GM18951 (cell line): ENCODE measurements around the gene RASL12.
"Not testable (repeated sequence)": the region's sequence is repeated elsewhere in the genome, so short reads cannot be mapped to it uniquely, and the experiment has no call there.

Source experiments
- POLR2A ChIP-seq: IDR thresholded peaks from 4 replicates; pipeline ENCODE4 v1.6.1; 2011; ENCODE audit warnings: mild to moderate bottlenecking; ENCODE audit not compliant: insufficient read length, insufficient read depth; ENCODE audit errors: extremely low read depth
- in situ Hi-C: fragments of 300-500 bp; cut with MboI; formaldehyde crosslinking; loops from one replicate; pipeline ENCODE4 v1.12.0; 2022; ENCODE audit warnings: low sequenced_read_pairs, mixed read lengths, inconsistent platforms; ENCODE audit not compliant: unreplicated experiment

The RASL12 gene

DNA sequence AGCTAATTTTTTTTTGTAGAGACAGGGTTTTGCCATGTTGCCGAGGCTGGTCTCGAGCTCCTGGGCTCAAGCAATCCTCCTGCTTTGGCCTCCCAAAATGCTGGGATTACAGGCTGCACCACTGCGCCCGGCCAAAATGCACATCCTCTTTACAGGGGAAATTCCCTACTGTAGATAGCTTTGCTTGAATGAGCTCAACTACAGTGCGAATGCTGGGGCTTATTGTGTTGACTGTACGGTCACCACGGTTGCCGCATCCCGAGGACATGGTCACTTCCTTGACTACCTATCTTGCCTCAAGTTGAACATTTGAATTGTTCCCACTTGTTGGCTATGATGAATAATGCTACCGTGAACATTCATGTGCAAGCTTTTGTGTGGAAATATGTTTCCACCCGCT, 33.1 kb downstream of the RASL12 start:
- TF ChIP-seq POLR2A: no peak
- in situ Hi-C loops: loop anchor here (25.0 kb wide), 1 partner anchor 253 kb away; the partner anchor contains the start of genes PARP16 and RNU5A-1

DNA sequence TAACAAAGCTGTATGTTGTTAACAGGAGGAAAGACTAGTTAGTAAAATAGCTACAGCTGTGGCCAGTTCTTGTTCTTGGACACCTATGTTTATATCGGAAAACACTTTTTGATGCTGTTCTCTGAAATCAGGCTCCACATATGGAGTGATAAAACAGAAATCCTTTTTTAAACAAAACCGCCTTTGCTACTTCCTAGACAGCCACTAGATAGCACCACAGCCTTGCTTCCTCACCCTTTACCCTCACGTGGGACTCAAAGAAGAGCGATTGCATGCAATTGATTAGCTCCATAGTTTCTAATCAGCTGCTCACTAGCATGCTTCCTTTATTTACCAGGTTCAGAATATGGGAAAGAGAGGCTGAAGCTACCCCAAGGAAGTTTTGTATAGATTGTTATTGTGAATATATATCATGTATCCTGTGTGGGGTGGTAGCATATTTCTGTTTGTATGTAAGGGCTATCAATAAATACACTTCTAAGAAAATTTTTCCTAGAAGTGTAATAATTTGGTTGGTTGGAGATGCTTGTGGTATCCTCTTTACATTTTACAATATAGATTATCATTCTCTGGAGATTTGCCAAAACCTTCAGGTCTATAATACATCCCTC, 34.0 kb downstream of the RASL12 start:
- in situ Hi-C loops: loop anchor here (25.0 kb wide), 1 partner anchor 254 kb away; the partner anchor contains the start of genes PARP16 and RNU5A-1
- no peak for TF ChIP-seq POLR2A

DNA sequence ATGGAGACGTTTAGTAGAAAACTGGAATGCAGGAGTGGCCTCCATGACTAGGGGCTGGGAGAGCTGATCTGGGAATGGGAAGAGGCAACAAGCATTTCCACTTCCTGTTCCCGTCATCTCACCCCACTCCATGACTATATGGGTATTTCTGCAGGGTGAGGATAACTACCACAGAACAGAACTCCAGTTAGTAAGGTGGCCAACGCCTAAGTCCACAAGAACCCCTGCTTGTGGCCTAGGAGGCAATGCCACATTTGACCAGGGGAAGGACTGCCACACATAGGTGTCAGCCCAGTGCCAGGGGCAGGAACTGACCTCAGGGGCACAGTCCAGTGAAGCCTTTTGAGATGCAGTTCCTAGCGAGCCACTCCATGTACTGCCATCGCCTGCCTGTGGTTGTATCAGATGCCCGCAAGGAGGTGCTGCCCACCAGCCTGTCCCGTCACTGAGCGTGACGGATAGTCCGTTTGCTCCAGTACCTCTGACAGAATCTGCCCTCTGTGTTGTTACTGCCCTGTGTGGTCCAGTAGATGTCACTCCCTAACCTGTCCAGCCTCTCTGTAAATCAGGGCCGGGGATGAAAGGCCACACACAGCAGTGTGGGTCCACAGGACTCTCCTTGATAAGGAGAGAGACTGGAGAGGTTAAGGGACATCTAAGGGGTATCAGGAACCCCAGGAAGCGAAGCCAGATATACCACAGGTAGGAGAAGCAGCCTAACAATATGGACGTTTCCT, 34.8 kb downstream of the RASL12 start:
- in situ Hi-C loops: loop anchor here (25.0 kb wide), 1 partner anchor 254 kb away; the partner anchor contains the start of genes PARP16 and RNU5A-1

DNA sequence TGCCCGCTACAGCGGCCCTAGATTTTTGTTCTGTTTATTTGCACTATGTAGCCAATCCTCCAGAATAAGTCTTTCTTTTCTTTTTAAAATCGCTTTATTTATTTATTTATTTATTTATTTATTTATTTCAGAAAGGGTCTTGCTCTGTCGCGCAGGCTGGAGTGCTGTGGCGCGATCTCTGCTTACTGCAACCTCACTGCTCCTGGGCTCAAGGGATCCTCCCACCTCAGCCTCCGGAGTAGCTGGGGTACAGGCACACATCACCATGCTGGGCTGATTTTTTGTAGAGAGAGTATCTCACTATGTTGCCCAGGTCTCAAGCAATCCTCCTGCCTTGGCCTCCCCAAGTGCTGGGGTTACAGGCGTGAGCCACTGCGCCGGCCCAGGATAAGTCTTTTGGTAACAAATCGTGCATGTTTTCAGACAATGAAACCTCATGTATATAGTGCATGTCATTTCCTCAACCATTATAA, 38.0 kb downstream of the RASL12 start:
- TF ChIP-seq POLR2A: no peak
- in situ Hi-C loops: loop anchor here (25.0 kb wide), 1 partner anchor 258 kb away; the partner anchor contains the start of genes PARP16 and RNU5A-1

More for the DNA sequence above, 34.8 kb downstream of the RASL12 start:
- no peak for TF ChIP-seq POLR2A

DNA sequence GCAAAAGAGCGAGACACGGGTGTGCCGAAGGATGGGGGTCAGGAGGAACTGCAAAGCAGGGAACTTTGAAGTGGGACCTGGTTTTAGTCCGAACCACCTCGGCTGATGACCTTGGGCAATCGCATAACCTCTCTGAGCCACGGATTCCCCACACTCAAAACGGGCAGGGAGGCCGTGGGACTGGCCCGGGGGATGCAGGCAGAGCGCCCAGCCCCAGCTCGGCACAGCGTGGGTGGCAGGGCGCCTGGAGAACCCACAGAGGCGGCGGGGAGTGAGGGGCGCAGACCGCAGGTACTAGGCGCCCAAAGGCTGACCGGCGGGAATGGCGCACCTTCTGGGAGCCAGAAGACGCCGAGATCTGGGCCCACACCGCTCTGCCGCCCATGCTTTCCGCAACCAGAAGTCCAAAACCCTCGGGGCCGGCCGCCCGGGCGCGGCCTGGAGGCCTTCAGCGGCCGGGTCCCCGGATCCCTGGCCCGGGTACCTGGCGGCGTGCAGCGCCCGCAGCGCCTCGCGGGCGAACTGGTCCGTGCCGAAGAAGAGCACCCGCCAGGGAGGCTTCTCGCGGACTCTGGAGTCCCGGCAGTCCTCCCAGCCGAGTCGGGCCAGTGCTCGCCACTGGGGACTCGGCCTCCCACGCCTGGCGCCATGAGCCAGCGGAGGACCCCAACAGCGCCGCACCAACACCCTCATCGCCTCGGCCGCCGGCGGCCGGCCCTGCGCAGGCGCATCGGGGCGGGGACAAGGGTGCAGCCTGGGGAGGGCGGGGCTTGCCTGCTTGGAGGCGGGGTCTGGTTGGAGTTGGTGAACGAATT, 38.7 kb downstream of the RASL12 start, which contains the start of gene MTFMT:
Gene MTFMT, minus strand, starts transcription at position 719 of the 815 bp plus-strand sequence. Its CDS starts 26 bp downstream, at position 693.
- peak; percentile 97 for TF ChIP-seq POLR2A
- in situ Hi-C loops: loop anchor here (25.0 kb wide), 1 partner anchor 258 kb away; the partner anchor contains the start of genes PARP16 and RNU5A-1

DNA sequence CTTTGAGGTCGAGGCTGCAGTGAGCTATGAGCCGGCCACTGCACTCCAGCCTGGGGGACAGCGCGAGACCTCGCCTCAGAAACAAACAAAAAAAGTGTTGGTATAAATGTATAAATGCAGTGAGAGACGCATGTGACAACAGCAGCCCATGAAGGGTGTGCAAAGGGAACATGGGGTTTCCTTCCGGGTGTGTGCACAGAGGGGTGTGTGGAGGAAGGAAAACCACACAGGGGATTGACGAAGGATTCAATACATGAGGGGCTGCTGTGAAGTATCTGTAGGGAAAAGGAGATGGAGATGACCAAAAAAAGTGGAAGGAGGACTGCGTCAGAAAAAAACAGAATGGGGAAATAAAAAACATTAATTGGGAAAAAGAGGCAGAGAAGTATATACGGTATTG, 39.5 kb downstream of the RASL12 start:
- in situ Hi-C loops: loop anchor here (25.0 kb wide), 1 partner anchor 259 kb away; the partner anchor contains the start of genes PARP16 and RNU5A-1
- no peak for TF ChIP-seq POLR2A

DNA sequence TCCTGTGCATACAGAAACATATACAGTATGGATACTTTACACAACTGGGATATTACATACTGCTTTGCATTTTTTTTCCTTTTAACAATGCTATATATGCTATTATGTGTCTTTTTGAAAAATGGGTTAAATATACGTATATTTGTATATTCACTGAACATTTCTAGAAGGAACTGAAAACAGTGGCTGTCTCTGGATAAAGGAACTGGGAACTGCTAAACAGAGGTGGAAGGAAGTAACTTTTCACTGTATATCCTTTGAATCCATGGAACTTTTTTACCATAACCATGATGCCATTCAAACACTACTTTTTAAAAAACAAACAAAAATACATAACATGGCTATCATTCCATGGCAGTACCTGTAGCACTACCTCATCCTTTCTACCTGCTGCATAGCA, 40.2 kb downstream of the RASL12 start:
- TF ChIP-seq POLR2A: no peak
- in situ Hi-C loops: loop anchor here (25.0 kb wide), 1 partner anchor 260 kb away; the partner anchor contains the start of genes PARP16 and RNU5A-1

DNA sequence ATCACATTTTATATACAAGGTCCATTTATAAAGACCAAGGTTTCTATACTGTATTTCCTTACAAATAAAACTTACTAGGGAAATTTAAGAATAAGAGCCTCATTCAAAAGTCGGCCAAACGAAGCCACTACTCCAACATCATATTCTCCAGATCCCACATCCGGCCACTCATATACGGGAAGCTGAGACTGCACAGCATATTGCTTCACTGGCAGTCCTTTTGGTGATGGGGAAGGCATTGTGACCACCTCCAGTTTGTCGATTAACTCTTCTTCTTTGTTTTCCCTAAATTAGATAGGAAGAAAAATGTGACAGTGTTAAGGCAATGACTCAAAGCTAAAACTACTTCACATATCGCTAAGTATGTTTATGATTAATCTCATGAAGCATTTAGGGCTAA, 41.0 kb downstream of the RASL12 start:
- in situ Hi-C loops: loop anchor here (25.0 kb wide), 1 partner anchor 261 kb away; the partner anchor contains the start of genes PARP16 and RNU5A-1
- no peak for TF ChIP-seq POLR2A

DNA sequence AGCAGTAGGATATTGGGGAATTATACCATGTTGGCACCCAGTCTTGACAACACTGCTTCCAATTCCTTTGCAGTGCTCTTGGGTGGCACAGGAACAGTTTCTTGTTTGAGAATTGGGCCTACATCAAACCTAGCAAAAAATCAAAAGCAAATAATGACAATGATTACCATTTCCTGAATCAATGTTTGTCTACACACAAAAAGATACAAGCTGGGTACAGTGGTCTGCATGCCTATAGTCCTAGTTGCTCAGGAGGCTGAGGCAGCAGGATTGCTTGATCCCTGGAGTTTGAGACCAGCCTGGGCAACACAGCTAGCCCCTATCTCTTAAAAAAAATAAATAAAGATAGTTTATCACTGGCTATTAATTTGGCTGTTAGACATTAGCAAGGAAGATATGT, 46.3 kb downstream of the RASL12 start:
- in situ Hi-C loops: no loop called here
- no peak for TF ChIP-seq POLR2A

DNA sequence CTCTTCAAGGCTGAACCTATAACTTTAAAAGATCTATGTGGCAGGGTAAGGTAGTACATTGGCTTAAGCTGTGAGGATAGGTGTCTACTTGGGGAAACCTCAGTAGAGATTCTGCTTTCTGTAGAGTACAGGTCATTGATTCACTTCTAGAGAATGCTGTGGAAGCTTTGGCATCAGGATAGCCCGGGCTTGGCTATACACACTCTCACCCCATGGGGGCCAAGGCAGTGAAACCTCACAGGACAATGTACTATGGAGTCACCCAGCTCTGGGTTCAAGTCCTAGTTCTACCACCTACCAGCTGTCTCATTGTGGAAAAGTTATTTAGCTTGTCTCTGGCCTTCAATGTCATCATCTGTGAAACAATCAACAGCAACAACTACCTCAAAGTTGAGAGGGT, 47.4 kb downstream of the RASL12 start:
- no peak for TF ChIP-seq POLR2A
- in situ Hi-C loops: no loop called here

DNA sequence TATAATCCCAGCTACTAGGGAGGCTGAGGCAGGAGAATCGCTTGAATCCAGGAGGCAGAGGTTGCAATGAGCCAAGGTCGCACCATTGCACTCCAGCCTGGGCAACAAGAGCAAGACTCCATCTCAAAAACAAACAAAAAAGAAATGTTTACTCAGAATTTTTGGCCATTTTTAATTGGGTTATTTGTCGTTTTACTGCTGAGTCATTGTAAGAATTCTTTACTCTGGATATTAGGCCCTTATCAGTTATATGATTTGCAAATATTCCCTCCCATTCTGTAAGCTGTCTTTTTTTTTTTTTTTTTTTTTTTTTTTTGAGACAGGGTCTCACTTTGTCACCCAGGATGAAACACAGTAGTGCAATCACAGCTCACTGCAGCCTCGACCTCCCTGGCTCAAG, 56.6 kb downstream of the RASL12 start:
- in situ Hi-C loops: not testable (repeated sequence)

DNA sequence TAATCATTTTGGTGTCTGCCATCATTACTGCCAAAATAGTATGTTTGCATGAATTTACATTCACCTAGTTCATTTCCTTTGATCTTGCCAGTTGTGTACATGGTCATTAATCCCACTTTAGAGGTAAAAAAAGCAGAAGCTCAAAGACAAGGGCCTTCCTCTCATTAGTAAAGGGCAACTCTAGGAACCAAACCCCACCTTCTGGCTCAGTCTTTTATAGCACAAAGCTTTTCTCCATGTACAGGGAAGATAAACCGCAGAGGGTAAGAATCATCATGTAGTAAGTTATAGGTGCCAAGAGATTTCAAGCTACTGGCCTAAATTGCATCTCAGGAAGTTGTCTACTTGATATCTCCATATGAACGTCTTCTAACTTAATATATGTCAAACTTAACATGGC, 58.8 kb downstream of the RASL12 start:
- in situ Hi-C loops: no loop called here
- no peak for TF ChIP-seq POLR2A

DNA sequence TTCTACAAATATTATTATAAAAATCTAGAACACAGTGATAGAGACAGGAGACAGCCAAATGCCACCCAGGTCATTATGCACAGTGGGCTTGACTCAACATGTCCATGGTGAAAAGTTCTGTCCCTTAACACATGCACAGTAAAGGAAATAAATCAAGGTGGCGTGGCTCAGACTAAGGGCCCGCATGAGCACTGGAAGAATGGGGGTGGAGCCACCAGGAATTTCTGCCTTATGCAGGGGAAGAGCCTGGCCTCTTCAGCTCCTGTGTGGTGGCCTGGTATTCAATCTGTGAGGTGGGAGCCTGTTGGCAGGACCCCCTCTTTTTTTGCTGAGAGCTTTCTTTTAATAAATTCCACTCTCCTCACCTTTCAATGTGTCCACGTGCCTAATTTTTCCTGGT, 60.9 kb downstream of the RASL12 start:
- no peak for TF ChIP-seq POLR2A
- in situ Hi-C loops: no loop called here
